HG02610 (cell line): Measurements from ENCODE around the gene OR2B6.
"Not testable (repeated sequence)": the region's sequence is repeated elsewhere in the genome, so short reads cannot be mapped to it uniquely, and the experiment has no call there.

Experiments
- ATAC-seq: cut with Tn5 transposase; IDR thresholded peaks from one replicate; pipeline ENCODE4 v1.9.1; 2021; ENCODE audit warnings: mild to moderate bottlenecking, moderate library complexity; ENCODE audit not compliant: unreplicated experiment

The OR2B6 gene

GRCh38 chr6:27956941-27957340, at the start of gene OR2B6:
OR2B6 (plus strand) TSS chr6:27957241; CDS start chr6:27957241, 0 bp downstream.
- ATAC-seq, result no peak

DNA sequence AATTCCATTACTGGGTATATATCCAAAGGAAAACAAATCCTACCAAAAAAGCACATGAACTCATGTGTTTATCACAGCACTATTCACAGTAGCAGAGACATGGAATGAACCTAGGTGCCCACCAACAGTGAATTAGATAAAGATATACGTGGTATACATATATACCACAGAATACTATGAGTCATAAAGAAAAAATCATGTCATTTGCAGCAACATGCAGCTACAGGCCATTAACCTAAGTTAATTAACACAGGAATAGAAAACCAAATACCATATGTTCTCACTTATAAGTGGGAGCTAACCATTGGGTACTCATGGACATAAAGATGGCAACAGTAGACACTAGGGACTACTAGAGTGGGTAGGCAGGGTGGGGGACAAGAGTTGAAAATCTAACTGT, 49.0 kb upstream of the OR2B6 start:
- no peak for ATAC-seq

GRCh38 chr6:27911956-27912446, 45.0 kb upstream of the OR2B6 start, which contains the start of gene OR2B2:
OR2B2 (minus strand) TSS chr6:27912396; CDS start chr6:27912319, 77 bp downstream.
- no peak for ATAC-seq

GRCh38 chr6:27922949-27923348, 34.1 kb upstream of the OR2B6 start:
- no peak for ATAC-seq

DNA sequence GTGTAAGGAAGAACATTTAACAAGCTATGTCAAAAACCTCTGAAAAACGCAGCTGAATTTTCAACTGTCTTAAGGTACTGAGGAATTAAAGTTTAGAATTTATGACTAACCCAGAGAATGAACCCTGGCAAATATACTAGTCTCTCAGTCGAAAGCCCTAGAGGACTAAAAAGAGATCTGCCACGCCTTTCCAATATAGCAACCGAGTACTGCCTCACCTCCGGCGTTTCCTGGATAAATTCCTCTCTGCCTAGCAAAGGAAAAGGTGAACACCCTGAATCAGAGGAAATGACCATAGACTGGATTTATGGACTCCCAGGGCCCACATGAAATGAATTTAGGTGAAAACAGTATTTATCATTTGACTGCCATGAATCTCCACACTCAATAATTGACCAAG, 32.9 kb upstream of the OR2B6 start:
- ATAC-seq, result no peak

GRCh38 chr6:27928041-27928440, 29.0 kb upstream of the OR2B6 start:
- ATAC-seq, result not testable (repeated sequence)

DNA sequence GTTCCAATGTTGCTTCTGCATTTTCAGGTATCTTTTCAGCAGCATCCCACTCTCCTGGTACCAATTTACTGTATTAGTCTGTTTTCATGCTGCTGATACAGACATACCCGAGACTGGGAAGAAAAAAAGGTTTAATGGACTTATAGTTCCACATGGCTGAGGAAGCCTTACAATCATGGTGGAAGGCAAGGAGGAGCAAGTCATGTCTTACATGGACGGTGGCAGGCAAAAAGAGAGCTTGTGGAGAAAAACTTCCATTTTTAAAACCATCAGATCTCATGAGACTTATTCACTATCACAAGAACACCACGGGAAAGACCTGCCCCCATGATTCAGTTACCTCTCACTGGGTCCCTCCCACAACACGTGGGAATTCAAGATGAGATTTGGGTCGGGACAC, 27.1 kb upstream of the OR2B6 start:
- not testable (repeated sequence) for ATAC-seq

DNA sequence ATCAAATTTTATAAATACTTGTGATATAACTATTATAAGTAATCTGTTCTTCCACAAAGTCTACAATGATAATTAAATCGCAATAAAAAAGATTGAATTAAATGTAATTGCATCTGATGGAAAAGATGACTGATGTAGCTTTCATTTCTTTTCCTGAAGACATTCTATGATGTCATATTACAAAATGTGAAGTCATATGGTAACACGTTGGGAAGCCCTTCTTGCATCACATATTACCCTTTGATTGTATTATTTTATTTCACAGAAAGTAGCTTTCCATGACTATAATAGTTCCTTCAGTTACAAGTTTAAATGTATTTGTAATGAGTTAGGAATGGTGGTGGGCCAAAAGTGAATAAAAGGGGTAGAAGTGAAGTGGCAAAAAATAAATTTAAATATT, 25.8 kb upstream of the OR2B6 start:
- no peak for ATAC-seq

DNA sequence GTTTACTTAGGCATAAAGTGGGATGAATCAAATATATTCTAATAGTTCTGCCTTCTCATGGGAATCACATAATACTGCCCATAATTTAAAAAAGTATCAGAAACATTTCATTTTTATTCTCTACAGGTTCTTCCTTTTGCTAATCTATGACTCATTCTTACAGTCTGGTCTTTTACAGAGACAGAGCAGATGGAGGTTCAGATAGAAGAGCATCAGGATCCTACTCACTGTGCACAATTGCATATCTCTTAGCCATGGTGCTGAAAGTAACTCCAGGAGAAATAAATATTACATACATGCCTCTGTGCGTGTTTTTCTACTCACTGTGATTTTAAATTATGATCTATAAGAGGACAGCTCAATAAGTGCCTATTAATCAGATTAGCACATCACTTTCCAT, 16.3 kb upstream of the OR2B6 start:
- ATAC-seq, result no peak

- ATAC-seq, result not testable (repeated sequence)
Observed at GRCh38 chr6:27943072-27943471, 14.0 kb upstream of the OR2B6 start.

DNA sequence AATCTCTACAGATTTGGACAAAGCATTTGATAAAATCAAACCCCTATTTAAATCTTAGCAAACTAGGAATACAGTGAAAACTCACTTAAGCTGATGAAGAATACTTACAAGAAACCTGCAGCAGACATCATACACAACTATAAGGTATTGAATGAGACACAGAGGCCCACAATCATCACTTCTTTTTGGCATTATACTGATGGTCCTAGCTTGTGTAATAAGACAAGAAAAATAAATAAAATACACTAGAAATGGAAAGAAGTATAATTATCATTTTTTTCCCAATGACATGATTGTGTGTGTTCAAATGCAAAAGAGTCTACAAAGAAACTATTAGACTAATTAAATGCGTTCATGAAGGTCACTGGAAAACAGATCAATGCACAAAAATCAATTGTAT, 8.8 kb upstream of the OR2B6 start:
- no peak for ATAC-seq

DNA sequence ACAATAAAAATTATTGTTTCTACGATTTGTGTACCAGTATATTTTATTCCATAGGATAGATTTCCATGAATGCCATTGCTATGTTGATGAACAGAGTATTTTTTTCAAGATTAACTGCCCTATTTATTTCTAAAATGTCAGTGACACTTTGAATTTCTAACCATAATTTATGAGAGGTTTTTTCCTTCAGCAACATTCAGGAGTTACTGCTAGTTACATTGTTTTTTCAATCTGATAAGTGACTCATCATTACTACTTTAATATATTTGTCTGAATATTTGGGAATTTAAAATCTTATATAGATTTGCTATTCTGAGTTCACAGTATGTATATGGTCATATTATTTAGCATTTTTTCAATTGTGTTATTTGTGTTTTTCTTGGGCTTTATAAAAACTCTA, 6.0 kb upstream of the OR2B6 start:
- ATAC-seq, result no peak

GRCh38 chr6:27957516-27957915, 475 bp downstream of the OR2B6 start:
- ATAC-seq, result no peak

DNA sequence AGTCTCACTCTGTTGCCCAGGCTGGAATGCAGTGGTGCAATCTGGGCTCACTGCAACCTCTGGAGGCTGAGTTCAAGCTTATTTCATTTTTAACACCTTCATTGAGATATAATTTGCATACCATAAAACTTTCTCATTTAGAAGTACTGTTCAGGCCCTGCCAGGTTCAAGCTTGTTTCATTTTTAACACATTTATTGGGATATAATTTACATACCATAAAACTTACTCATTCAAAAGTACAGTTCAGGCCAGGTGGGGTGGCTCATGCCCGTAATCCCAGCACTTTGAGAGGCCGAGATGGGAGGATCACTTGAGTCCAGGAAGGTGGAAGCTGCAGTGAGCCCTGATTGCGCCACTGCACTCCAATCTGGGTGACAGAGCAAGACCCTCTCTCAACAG, 5.5 kb downstream of the OR2B6 start:
- no peak for ATAC-seq

DNA sequence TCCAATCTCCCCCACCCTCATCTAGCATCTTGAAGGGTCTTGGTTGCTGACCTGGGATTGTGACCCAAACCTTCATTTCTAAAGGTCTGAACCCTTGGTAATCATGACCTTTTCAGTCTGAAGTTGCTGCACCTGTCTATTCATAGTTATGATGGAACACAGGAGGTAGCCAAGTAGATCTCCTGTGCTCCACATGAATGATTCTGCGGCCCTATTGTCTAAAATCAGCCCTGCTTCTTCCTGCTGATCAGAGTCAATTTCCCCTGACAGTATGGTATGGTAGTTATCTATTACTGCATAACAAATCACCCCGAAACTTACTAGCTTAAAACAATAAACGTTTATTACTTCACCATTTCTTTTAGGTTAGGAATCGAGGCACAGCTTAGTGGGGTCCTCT, 9.0 kb downstream of the OR2B6 start:
- ATAC-seq, result peak; percentile 70

GRCh38 chr6:27966816-27967426, 9.9 kb downstream of the OR2B6 start:
- no peak for ATAC-seq

DNA sequence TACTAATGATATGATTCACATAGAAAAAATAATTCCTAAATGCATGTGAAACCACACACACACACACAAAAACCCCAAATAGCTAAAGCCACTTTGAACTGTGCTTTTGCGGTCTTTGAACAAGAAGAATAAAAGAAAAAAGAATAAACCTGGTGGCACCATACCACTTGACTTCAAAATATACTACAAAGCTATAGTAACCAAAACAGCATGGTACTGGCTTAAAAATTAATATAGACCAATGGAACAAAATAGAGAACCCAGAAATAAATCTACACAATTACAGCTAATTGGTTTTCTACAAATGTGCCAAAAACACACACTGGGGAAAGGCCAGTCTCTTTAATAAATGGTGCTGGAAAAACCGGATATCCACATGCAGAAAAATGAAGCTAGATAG, 13.4 kb downstream of the OR2B6 start:
- no peak for ATAC-seq

DNA sequence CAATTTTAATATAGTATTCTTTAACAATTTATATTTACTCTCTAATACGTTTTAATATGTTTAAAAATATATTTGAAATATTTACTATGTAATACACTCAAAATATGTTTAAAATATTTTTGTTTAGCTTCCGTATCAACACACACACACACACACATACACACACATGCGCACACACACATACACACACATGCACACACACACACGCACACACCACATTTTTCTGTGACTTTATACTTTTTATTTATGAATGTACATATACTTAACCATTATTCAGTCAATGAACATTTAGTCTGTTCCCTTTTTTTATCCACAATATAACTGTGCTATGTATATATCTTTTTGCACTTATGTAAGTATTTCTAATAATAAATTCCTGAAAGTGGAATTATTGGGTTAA, 15.7 kb downstream of the OR2B6 start:
- ATAC-seq, result no peak

DNA sequence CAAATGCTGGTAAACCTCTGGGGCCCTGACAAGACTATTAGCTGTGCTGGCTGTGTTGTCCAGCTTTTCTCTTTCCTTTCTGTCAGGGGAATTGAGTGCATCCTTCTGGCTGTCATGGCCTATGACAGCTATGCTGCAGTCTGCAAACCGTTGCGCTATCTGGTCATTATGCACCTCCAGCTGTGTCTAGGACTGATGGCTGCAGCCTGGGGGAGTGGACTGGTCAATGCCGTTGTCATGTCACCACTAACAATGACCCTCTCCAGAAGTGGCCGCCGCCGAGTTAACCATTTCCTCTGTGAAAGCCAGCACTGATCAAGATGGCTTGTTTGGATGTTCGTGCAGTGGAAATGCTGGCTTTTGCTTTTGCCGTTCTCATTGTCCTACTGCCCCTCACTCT, 20.3 kb downstream of the OR2B6 start:
- no peak for ATAC-seq

GRCh38 chr6:27978705-27979104, 21.7 kb downstream of the OR2B6 start:
- no peak for ATAC-seq

GRCh38 chr6:27980111-27980510, 23.1 kb downstream of the OR2B6 start:
- no peak for ATAC-seq

DNA sequence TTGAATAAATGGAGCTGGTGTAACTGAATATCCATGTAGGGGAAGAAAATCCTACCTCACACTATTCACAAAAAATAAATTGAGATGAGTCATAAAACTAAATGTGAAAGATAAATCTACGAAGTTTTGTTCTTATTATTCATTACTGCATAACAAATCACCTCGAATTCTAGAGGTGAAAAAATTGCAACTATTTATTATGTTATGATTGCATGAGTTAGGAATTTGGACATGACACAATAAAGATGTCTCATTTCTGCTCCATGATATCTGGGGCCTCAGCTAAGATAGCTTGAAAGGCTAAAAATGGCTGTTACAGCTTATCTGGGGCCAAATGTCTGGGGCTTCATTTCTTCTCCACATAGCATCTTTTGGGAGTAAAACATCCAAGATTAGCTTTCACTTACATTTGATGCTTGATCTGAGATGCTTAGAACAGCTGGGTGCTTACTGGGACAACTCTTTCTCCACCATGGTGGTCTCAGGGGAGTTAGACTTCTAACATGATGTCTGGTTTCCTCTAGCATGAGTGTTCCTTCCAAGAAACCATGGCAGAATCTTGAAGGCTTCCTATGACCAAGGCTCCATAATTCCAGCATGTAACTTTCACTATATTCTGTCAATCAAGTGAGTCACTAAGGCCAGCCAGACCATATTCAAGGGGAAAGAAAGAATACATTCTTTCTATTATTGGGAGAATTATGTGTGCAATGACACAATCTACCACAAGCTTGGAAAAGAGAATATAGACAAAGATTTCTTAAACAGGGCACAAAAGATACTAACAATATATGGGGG, 30.1 kb downstream of the OR2B6 start:
- no peak for ATAC-seq
